VCaP (cell line): ENCODE measurements around the gene GALNT9.

Experiments used
- H3K27ac ChIP-seq: fragments of 450-650 bp; 2 replicates; pipeline ENCODE4 v1.5.1; 2017
- CTCF ChIP-seq: fragments of 450-650 bp; conservative IDR thresholded peaks from 2 replicates; pipeline ENCODE4 v1.5.1; 2017; ENCODE audit warnings: mild to moderate bottlenecking, moderate library complexity

Gene GALNT9

DNA sequence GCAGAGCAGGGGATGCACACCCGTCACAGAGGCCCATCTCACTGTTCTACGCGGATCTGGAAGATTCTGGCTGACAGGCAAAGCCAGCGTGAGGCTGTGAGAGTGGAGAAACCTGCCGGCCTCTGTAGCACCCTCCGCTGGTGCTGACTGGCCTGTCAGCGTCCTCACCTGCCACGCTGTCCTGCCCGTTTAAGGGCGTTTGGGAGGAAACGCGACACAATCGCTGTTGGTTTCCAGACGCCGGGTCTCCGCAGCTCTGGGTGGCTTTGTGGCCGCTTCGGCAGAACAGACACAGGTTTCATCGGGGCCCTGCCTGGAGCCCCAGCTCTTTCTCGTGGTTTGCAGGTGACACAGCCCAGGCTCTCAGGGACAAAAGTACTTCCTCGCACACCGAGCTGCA is 114.5 kb downstream of the GALNT9 start:
- TF ChIP-seq CTCF: no peak
- no peak overlapping the region for H3K27ac ChIP-seq

- no peak for TF ChIP-seq CTCF
These were observed 115.3 kb downstream of the GALNT9 start for GRCh38 chr12:132214161-132214476.

DNA sequence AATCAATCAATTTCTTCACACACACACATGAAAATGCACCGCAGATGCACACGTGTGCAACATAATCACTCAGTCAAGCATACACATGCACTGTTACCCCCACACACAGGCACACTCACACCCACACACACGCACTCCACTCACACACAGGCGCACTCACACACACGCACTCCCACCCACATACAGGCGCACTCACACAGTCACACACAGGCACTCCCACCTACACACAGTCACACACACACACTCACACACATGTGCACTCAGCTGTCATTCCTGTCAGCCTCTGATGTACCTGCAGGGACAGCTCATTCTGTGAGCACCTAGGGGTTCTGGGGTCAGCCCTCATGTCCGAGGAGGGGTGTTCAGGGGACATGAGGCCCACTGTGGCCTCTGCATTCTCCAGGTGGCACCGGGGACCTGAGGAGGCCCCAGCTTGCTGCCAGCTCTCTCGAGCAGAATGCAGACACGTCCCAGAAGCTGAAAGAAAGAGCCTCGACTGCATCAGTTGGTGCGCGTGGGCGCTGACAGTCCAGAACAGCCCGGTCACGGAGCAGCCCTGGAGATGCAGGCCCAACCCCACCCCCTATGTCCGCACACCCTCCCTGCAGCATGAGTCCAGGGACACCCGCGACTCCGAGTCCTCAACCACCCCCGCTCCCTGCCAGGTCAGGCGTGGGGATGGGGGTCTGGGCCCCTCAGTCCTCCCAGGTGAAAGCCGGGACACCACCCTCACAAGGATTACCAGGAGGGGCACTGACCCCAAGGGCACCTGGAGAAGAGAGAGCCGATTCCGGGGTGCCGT is 115.8 kb downstream of the GALNT9 start:
- H3K27ac ChIP-seq: no peak overlapping the region
- no peak for TF ChIP-seq CTCF

More at GRCh38 chr12:132214161-132214476, 115.3 kb downstream of the GALNT9 start:
- H3K27ac ChIP-seq: no peak overlapping the region

- H3K27ac ChIP-seq: no peak overlapping the region
- no peak for TF ChIP-seq CTCF
These were observed 117.6 kb downstream of the GALNT9 start for GRCh38 chr12:132211816-132212215.

GRCh38 chr12:132211326-132211725 is 118.1 kb downstream of the GALNT9 start:
- TF ChIP-seq CTCF: no peak
- no peak overlapping the region for H3K27ac ChIP-seq

DNA sequence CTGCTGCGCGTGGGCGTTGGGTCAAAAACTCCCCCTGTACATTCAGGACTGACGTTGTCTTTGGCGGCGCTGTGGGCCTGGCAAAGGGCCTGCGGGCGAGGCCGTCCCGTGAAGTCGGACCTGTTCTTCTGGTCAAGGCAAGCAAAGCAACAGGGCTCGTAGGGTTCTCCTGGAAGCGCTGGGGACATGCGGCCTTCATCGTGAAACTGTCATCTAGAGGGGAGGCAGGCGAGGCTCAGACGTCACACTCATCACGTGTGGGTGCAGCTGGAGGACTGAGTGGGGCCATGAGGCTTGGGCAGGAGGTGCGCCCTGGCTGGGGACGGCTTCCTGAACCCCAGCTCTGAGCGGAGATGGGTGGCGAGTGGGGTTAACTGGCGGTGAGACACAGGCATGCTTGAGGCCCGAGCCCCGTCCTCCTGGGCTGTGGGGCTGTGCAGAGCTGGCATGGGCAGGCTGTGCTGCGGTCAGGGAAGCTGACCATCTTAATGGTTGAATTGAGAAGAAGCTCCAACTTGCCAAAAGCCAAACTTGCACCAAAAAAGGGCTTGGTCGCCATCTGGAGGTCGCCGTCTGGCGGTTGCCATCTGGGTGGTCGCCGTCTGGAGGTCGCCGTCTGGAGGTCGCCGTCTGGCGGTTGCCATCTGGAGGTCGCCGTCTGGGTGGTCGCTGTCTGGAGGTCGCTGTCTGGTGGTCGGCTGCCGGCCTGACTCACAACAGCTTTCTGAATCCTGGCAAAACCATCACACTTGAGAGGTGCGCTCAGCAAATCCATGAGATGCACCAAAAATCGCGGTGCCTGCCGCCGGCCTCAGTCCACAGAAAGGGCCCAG is 119.0 kb downstream of the GALNT9 start:
- no peak; the same call in 1 of the 2 replicates for TF ChIP-seq CTCF
- no peak overlapping the region for H3K27ac ChIP-seq

DNA sequence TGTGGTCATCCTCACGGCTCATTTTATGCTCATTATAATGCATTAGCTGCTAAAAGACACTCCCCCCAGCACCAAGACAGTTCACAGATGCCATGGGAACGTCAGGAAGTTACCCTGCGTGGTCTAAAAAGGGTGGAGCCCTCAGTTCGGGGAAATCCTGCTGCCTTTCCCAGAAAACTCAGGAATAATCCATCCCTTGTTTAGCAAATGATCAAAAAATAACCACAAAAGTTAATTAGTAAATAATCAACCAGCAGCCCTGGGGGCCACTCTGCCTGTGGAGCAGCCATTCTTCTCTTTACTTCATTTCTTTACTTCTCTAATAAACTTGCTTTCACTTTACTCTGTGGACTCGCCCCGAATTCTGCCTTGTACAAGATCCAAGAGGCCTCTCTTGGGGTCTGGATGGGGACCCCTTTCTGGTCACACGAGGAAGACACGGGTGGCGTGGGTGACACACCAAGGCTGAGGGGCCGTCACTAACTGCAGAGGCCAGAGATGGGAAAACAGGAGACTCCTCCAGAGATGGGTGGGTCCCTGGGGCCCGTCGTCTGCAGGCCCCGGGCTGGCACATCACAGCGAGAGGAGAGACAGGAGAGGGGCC is 119.7 kb downstream of the GALNT9 start:
- no peak overlapping the region for H3K27ac ChIP-seq
- TF ChIP-seq CTCF: no peak
